ENCODE results near the gene GORASP2.

- TF ChIP-seq CTCF (IDR thresholded peaks at IDR 0.05; ENCODE audit: low read length), result no peak
- TF ChIP-seq EZH2 (IDR thresholded peaks at IDR 0.05; ENCODE audit: borderline replicate concordance, low read length), result no peak
These were observed 13.6 kb downstream of the GORASP2 start for GRCh38 chr2:170942615-170943014.

Data from OCI-LY1 (cell line).